Natural killer cell treated with Interleukin-12 subunit alpha and Interleukin-12 subunit beta and Interleukin-15 and Interleukin-18, amount 100 ng/mL, for 72 hours (primary cell): ENCODE results near the gene MAGI1. TPM values are rescaled to one million over a fixed set of nuclear protein-coding genes. Genes with fewer than 3 reads are reported as not detected.

Experiments
- ATAC-seq, 2 donors: fragments of 150-1000 bp; cut with Tn5 transposase in 1 of 2; sonication (Bioruptor Pico), chemical (Tn5 transposase) in 1 of 2; 2 replicates each; pipeline ENCODE4 v1.10.0; 2021
- DNase-seq: peaks from one replicate; pipeline ENCODE4 v3.0.0; 2022; ENCODE audit warnings: low spot score
- H3K27ac Mint-ChIP-seq, 2 donors: 1 replicate in 1 of 2; 2 replicates in 1 of 2; pipeline ENCODE4 v1.8.0; 2022; ENCODE audit warnings: mixed read lengths in 2 of 2, mild to moderate bottlenecking in 1 of 2, moderate library complexity in 1 of 2
- H3K27me3 Mint-ChIP-seq, 2 donors: 1 replicate in 1 of 2; 2 replicates in 1 of 2; pipeline ENCODE4 v1.8.0; 2022; ENCODE audit warnings: mixed read lengths in 2 of 2
- H3K36me3 Mint-ChIP-seq: one replicate; pipeline ENCODE4 v1.8.0; 2022; ENCODE audit warnings: mixed read lengths
- H3K4me1 Mint-ChIP-seq, 2 donors: 1 replicate in 1 of 2; 2 replicates in 1 of 2; pipeline ENCODE4 v1.8.0; 2022; ENCODE audit warnings: low read depth in 2 of 2, mixed read lengths in 2 of 2, mild to moderate bottlenecking in 1 of 2
- H3K4me3 Mint-ChIP-seq: one replicate; pipeline ENCODE4 v1.8.0; 2022; ENCODE audit warnings: mixed read lengths
- H3K9me3 Mint-ChIP-seq: 2 replicates; pipeline ENCODE4 v1.8.0; 2022; ENCODE audit warnings: mixed read lengths
- total RNA-seq, 2 donors: library from RNA; stranded (reverse); gene quantifications; one replicate each; pipeline ENCODE4 v1.2.3, GENCODE V29; 2022

Gene MAGI1
- total RNA-seq, 2 donors from 2014 or later: not detected

GRCh38 chr3:65412588-65412987 lies 626.1 kb downstream of the MAGI1 start:
- no peaks in the 10 kb centered on the region for H3K36me3 Mint-ChIP-seq
- no peaks in the 10 kb centered on the region for H3K4me1 Mint-ChIP-seq
- ATAC-seq (no peak), DNase-seq (no peak)
- H3K27me3 Mint-ChIP-seq: no peaks in the 10 kb centered on the region
- no peak overlapping the region for H3K27ac Mint-ChIP-seq
- peaks cover 12% of the 10 kb centered on the region for H3K9me3 Mint-ChIP-seq
- no peak overlapping the region for H3K4me3 Mint-ChIP-seq

GRCh38 chr3:65411367-65411766 lies 627.4 kb downstream of the MAGI1 start:
- H3K4me3 Mint-ChIP-seq: no peak overlapping the region
- ATAC-seq (no peak), DNase-seq (no peak)
- H3K4me1 Mint-ChIP-seq: no peaks in the 10 kb centered on the region
- H3K36me3 Mint-ChIP-seq: no peaks in the 10 kb centered on the region
- peaks cover 12% of the 10 kb centered on the region for H3K9me3 Mint-ChIP-seq
- H3K27ac Mint-ChIP-seq: no peak overlapping the region
- H3K27me3 Mint-ChIP-seq: no peaks in the 10 kb centered on the region

GRCh38 chr3:65409176-65409569 lies 629.5 kb downstream of the MAGI1 start:
- ATAC-seq (no peak), DNase-seq (no peak)
- Mint-ChIP-seq H3K27ac (no peak overlapping the region), H3K36me3 (no peaks in the 10 kb centered on the region), H3K9me3 (peaks cover 8% of the 10 kb centered on the region), H3K4me3 (no peak overlapping the region), H3K27me3 (no peaks in the 10 kb centered on the region), H3K4me1 (no peaks in the 10 kb centered on the region)

- Mint-ChIP-seq H3K4me1 (no peaks in the 10 kb centered on the region), H3K9me3 (peaks cover 8% of the 10 kb centered on the region), H3K4me3 (no peak overlapping the region), H3K27me3 (no peaks in the 10 kb centered on the region), H3K36me3 (no peaks in the 10 kb centered on the region), H3K27ac (no peak overlapping the region)
- DNase-seq (no peak), ATAC-seq (no peak)
These were observed 630.1 kb downstream of the MAGI1 start for GRCh38 chr3:65408531-65409175.

- Mint-ChIP-seq H3K27me3 (no peaks in the 10 kb centered on the region), H3K27ac (no peak overlapping the region), H3K36me3 (no peaks in the 10 kb centered on the region), H3K4me1 (no peaks in the 10 kb centered on the region), H3K9me3 (peaks cover 8% of the 10 kb centered on the region), H3K4me3 (no peak overlapping the region)
- DNase-seq (no peak), ATAC-seq (no peak)
These were observed 632.2 kb downstream of the MAGI1 start for GRCh38 chr3:65406470-65406869.

GRCh38 chr3:65402597-65402996 lies 636.1 kb downstream of the MAGI1 start:
- no peak for ATAC-seq
- peaks cover 6% of the 10 kb centered on the region for H3K9me3 Mint-ChIP-seq
- no peak for DNase-seq
- H3K27me3 Mint-ChIP-seq: no peaks in the 10 kb centered on the region
- H3K27ac Mint-ChIP-seq: no peak overlapping the region
- H3K4me1 Mint-ChIP-seq: no peaks in the 10 kb centered on the region
- H3K36me3 Mint-ChIP-seq: no peaks in the 10 kb centered on the region
- no peak overlapping the region for H3K4me3 Mint-ChIP-seq

GRCh38 chr3:65401359-65402305 lies 637.1 kb downstream of the MAGI1 start:
- Mint-ChIP-seq H3K4me3 (no peak overlapping the region), H3K36me3 (no peaks in the 10 kb centered on the region), H3K27ac (no peak overlapping the region), H3K9me3 (peaks cover 9% of the 10 kb centered on the region), H3K27me3 (no peaks in the 10 kb centered on the region), H3K4me1 (no peaks in the 10 kb centered on the region)
- ATAC-seq (no peak), DNase-seq (no peak)

- no peak for ATAC-seq
- Mint-ChIP-seq H3K27me3 (no peaks in the 10 kb centered on the region), H3K4me1 (no peaks in the 10 kb centered on the region), H3K36me3 (no peaks in the 10 kb centered on the region), H3K4me3 (no peak overlapping the region), H3K9me3 (peaks cover 9% of the 10 kb centered on the region), H3K27ac (no peak overlapping the region)
- no peak for DNase-seq
These were observed 637.8 kb downstream of the MAGI1 start for GRCh38 chr3:65400899-65401298.

- Mint-ChIP-seq H3K9me3 (peaks cover 9% of the 10 kb centered on the region), H3K27me3 (no peaks in the 10 kb centered on the region), H3K4me1 (no peaks in the 10 kb centered on the region), H3K36me3 (no peaks in the 10 kb centered on the region), H3K4me3 (no peak overlapping the region), H3K27ac (no peak overlapping the region)
- ATAC-seq (no peak), DNase-seq (no peak)
These were observed 639.8 kb downstream of the MAGI1 start for GRCh38 chr3:65398953-65399352.

GRCh38 chr3:65396078-65396477 lies 642.6 kb downstream of the MAGI1 start:
- Mint-ChIP-seq H3K27ac (no peak overlapping the region), H3K36me3 (no peaks in the 10 kb centered on the region), H3K27me3 (no peaks in the 10 kb centered on the region), H3K9me3 (peaks cover 10% of the 10 kb centered on the region), H3K4me1 (no peaks in the 10 kb centered on the region), H3K4me3 (no peak overlapping the region)
- ATAC-seq: no peak
- DNase-seq: no peak

GRCh38 chr3:65391068-65391467 lies 647.6 kb downstream of the MAGI1 start:
- H3K4me1 Mint-ChIP-seq: no peaks in the 10 kb centered on the region
- H3K4me3 Mint-ChIP-seq: no peak overlapping the region
- no peak for ATAC-seq
- peaks cover 6% of the 10 kb centered on the region for H3K9me3 Mint-ChIP-seq
- H3K27me3 Mint-ChIP-seq: no peaks in the 10 kb centered on the region
- H3K27ac Mint-ChIP-seq: no peak overlapping the region
- no peak for DNase-seq
- H3K36me3 Mint-ChIP-seq: no peaks in the 10 kb centered on the region

- H3K9me3 Mint-ChIP-seq: peaks cover 3% of the 10 kb centered on the region
- no peaks in the 10 kb centered on the region for H3K27me3 Mint-ChIP-seq
- H3K4me1 Mint-ChIP-seq: no peaks in the 10 kb centered on the region
- no peaks in the 10 kb centered on the region for H3K36me3 Mint-ChIP-seq
- H3K27ac Mint-ChIP-seq: no peak overlapping the region
- no peak for DNase-seq
- no peak for ATAC-seq
- H3K4me3 Mint-ChIP-seq: no peak overlapping the region
These were observed 652.9 kb downstream of the MAGI1 start for GRCh38 chr3:65385805-65386204.

GRCh38 chr3:65381496-65382010 lies 657.2 kb downstream of the MAGI1 start:
- no peak overlapping the region for H3K4me3 Mint-ChIP-seq
- H3K4me1 Mint-ChIP-seq: no peaks in the 10 kb centered on the region
- H3K36me3 Mint-ChIP-seq: no peaks in the 10 kb centered on the region
- no peak overlapping the region for H3K27ac Mint-ChIP-seq
- H3K27me3 Mint-ChIP-seq: no peaks in the 10 kb centered on the region
- ATAC-seq (no peak), DNase-seq (no peak)
- peaks cover 4% of the 10 kb centered on the region for H3K9me3 Mint-ChIP-seq

- H3K9me3 Mint-ChIP-seq: peaks cover 9% of the 10 kb centered on the region
- no peak for ATAC-seq
- no peaks in the 10 kb centered on the region for H3K36me3 Mint-ChIP-seq
- no peaks in the 10 kb centered on the region for H3K4me1 Mint-ChIP-seq
- DNase-seq: no peak
- H3K27ac Mint-ChIP-seq: no peak overlapping the region
- no peak overlapping the region for H3K4me3 Mint-ChIP-seq
- no peaks in the 10 kb centered on the region for H3K27me3 Mint-ChIP-seq
These were observed 659.5 kb downstream of the MAGI1 start for GRCh38 chr3:65379223-65379622.
